Measurements from ENCODE around the gene FGD4.
"Not testable (repeated sequence)": the region's sequence is repeated elsewhere in the genome, so short reads cannot be mapped to it uniquely, and the experiment has no call there.

Gene FGD4

DNA sequence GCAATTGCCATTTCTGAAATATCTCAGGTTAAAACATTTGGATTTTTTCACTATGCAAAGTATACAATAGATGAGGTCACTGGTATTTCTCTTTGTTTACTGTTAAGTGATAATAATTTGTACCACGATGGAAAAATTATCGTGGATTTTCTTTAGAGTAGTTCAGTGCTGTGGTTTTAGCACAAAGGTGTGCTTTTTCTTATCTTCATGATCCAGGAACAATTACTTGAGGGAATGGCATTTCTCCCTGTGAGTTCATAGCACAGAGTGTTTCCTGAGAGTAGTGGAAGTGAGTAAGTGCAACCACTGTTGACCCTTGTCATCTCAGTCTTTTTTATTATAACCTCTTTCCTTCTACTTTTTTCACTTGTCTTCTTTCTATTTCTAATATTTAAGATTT is 86.8 kb downstream of the FGD4 start:
- Mint-ChIP-seq H3K27ac (no peak overlapping the region), H3K4me1 (peaks cover 18% of the 10 kb centered on the region)
- no peak for ATAC-seq

DNA sequence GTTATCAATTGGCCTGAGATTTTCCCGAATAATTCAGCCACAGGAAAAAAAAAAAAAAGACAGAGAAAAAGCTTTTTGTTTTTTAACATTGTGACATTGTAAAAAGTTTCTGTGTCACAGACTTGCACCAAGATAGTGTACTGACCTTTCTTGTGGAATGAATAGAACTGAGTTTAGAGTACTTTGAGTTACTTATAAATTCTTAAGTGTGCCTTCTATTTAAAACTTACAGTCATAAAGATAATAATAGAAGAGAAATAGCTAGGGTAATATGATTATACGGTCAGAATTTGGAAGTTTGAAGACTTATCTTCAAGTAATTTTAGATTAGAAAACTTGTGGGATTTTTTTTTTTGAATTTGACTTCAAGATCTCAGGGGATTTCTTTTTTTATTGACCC is 88.8 kb downstream of the FGD4 start:
- no peak overlapping the region for H3K27ac Mint-ChIP-seq
- H3K4me1 Mint-ChIP-seq = peaks cover 8% of the 10 kb centered on the region

More for the DNA sequence above, 86.8 kb downstream of the FGD4 start:
- Mint-ChIP-seq H3K36me3 (no peaks in the 10 kb centered on the region), H3K27me3 (no peaks in the 10 kb centered on the region), H3K9me3 (no peaks in the 10 kb centered on the region), H3K4me3 (no peak overlapping the region)

DNA sequence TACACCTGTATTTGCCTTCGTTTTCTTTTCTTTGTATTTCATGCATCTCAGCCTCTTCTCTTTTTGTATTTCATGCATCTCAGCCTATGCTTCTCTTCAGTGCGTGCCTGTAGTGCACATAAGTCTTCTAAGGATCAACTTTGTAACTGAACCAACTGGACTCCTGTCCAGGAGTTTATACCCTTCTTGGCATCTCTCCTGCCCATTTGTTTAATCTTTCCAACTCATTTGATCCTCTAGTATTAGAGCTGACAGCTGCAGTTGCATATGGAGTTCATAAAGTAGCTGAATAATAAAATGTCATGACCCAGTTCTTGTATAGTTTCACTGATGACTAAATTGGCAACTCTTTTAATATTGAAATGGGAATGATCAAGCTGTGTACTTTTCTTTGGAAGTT is 89.7 kb downstream of the FGD4 start:
- no peak for ATAC-seq
- no peak overlapping the region for H3K4me3 Mint-ChIP-seq
- H3K27ac Mint-ChIP-seq = no peak overlapping the region
- no peaks in the 10 kb centered on the region for H3K27me3 Mint-ChIP-seq
- H3K4me1 Mint-ChIP-seq = no peaks in the 10 kb centered on the region
- no peaks in the 10 kb centered on the region for H3K9me3 Mint-ChIP-seq
- H3K36me3 Mint-ChIP-seq = no peaks in the 10 kb centered on the region

More for the DNA sequence above, 88.8 kb downstream of the FGD4 start:
- ATAC-seq = no peak
- Mint-ChIP-seq H3K9me3 (no peaks in the 10 kb centered on the region), H3K36me3 (no peaks in the 10 kb centered on the region), H3K27me3 (no peaks in the 10 kb centered on the region), H3K4me3 (no peak overlapping the region)

DNA sequence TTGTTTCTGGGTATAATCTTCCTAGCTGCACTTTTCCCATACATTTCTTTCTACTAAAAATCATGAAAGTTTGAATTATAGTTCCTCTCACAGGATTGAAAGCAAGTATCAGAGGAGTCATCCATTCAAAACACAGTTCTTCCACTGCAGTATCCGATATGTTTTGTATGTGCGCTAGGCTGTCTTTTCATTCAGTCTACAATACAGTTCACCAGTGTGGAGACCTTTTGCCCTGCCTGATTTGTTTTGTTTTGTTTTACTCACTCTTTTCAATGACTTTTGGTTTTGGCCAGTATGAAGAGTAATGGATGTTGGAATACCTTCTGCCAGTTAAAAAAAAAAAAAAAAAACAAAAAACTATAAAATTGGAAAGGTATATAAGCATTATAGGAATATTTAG is 91.4 kb downstream of the FGD4 start:
- ATAC-seq = no peak
- H3K4me3 Mint-ChIP-seq = no peak overlapping the region

DNA sequence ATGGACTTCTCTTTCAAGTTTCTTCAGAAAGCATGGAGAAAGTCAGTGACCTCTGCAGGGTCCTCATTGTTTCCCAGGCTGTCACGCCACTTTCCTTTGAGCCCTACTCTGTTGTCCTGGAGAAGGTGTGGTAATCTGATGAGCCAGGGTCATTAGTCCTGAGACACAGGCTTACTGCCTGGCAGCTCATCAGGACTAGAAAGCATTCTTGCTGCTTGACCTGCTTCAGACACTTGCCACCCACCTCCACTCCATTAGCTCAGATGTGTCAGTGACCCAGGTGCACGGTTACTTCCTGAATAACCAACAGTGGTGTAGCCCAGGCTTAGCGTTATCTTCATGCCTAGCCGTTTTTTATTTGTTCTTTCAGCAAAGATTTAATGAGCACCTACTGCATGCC is 93.9 kb downstream of the FGD4 start:
- H3K36me3 Mint-ChIP-seq = no peaks in the 10 kb centered on the region
- H3K27me3 Mint-ChIP-seq = no peaks in the 10 kb centered on the region
- H3K27ac Mint-ChIP-seq = no peak overlapping the region
- H3K4me3 Mint-ChIP-seq = no peak overlapping the region
- ATAC-seq = peak; percentile 39
- H3K4me1 Mint-ChIP-seq = peaks cover 5% of the 10 kb centered on the region
- H3K9me3 Mint-ChIP-seq = no peaks in the 10 kb centered on the region

More for the DNA sequence above, 91.4 kb downstream of the FGD4 start:
- Mint-ChIP-seq H3K36me3 (no peaks in the 10 kb centered on the region), H3K27ac (no peak overlapping the region), H3K4me1 (no peaks in the 10 kb centered on the region), H3K27me3 (no peaks in the 10 kb centered on the region), H3K9me3 (no peaks in the 10 kb centered on the region)

DNA sequence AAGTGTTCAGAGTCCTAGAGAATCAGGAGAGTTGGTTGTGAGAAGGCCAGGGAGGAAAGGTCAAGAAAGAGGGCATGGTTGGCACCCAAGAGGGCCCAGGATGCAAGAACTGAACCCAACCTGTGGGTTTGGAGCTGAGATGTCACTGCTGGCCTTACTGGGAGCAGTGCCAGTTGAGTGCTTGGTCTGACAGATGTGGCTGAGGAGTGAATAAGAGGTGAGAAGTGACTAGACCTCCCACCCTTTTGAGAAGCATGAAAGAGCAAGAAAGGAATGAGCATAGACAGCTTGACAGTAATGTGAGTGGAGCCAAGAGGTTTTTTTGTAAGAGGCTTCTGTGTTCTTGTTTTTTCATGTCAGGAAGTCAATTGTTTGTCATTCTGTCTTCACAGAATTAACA is 95.3 kb downstream of the FGD4 start:
- ATAC-seq = no peak
- no peaks in the 10 kb centered on the region for H3K36me3 Mint-ChIP-seq
- H3K27me3 Mint-ChIP-seq = no peaks in the 10 kb centered on the region
- peaks cover 7% of the 10 kb centered on the region for H3K4me1 Mint-ChIP-seq
- no peak overlapping the region for H3K4me3 Mint-ChIP-seq
- no peak overlapping the region for H3K27ac Mint-ChIP-seq
- H3K9me3 Mint-ChIP-seq = no peaks in the 10 kb centered on the region

DNA sequence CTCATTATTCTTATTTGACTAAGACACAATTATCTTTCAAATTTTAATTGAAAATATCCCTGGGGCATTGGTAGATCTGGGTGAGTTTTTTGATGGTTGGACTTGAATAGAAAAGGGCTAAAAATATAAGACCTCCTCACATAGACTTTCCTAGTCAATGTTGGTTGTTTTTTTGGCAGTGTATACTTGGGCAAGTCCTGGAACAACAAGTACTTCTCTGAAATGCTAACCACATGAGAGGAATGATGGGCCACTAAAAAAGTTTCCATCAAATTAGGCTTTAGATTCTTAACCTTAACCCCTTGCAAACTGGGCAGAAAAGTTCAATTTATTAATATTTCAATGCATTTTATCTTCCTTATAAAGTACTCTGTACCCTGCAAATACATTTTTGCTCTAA is 97.6 kb downstream of the FGD4 start:
- H3K9me3 Mint-ChIP-seq = no peaks in the 10 kb centered on the region
- H3K27ac Mint-ChIP-seq = no peak overlapping the region
- peaks cover 7% of the 10 kb centered on the region for H3K4me1 Mint-ChIP-seq
- H3K36me3 Mint-ChIP-seq = no peaks in the 10 kb centered on the region
- H3K4me3 Mint-ChIP-seq = no peak overlapping the region
- H3K27me3 Mint-ChIP-seq = no peaks in the 10 kb centered on the region
- ATAC-seq = no peak

DNA sequence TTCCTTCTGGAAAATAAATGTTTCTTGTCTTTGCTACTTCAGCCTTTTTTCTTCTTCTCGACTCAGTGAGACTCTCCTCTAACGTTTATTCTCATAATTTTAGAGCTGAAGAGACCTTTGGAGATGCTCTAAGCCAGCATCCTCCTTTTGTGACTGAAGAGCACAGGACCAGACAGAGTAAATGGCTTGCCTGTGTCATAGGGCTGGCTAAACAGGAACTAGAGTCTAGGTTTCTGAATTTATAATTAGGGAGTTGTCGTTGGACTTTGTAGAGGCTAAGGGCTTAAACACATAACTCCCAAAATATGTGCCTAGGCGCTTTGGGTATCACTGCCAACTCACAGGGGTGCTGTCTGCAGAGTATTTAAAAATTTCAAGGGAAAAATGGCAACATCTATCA is 98.5 kb downstream of the FGD4 start:
- ATAC-seq = no peak
- H3K4me1 Mint-ChIP-seq = peaks cover 7% of the 10 kb centered on the region

DNA sequence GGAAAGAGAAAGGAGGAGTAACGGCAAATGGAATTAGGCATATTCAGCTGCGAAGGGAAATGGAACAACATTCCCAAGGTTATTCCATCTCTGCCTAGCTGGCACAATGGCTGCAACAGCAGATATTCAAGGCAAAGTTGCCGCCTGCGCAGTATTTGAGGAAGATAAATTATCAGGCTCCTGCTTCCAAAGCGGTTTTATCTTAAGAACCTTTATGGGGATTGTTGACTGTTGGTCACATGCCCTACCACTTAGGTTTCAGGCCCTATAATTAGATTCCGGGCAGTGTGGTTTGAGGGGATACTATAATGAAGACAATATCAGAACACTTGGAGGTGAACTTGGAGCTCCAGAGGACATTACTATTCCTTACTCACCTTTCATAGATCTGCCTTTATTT is 99.7 kb downstream of the FGD4 start:
- Mint-ChIP-seq H3K9me3 (no peaks in the 10 kb centered on the region), H3K36me3 (no peaks in the 10 kb centered on the region), H3K27ac (no peak overlapping the region), H3K27me3 (no peaks in the 10 kb centered on the region), H3K4me3 (no peak overlapping the region), H3K4me1 (peaks cover 7% of the 10 kb centered on the region)
- ATAC-seq = no peak

More for the DNA sequence above, 98.5 kb downstream of the FGD4 start:
- no peak overlapping the region for H3K27ac Mint-ChIP-seq
- H3K9me3 Mint-ChIP-seq = no peaks in the 10 kb centered on the region
- H3K27me3 Mint-ChIP-seq = no peaks in the 10 kb centered on the region
- H3K4me3 Mint-ChIP-seq = no peak overlapping the region
- no peaks in the 10 kb centered on the region for H3K36me3 Mint-ChIP-seq

DNA sequence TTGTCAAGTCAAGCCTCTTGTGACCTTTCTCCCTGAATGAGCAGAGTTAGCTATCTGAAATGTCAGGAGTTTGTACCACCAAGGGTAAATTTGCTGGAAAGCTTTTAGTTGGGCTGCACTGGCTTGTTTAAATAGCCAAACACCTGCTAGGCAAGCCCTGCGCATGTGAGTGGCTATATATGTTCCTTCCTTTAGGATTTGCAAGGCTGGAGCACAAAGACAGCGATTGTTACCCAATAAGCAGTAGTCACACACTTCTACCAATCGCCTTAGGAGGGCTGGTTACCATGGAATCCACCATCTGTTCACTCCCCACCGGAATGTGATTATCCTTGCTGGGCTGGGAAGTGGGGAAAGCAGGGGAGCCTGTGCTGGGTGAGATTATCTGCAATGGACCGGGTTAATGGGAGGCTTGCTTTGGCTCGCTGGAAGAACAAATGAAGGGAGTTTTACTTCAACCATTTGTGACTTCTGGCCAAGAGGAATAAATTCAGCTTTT is 102.5 kb downstream of the FGD4 start:
- no peak for ATAC-seq
- Mint-ChIP-seq H3K27ac (no peak overlapping the region), H3K9me3 (no peaks in the 10 kb centered on the region), H3K36me3 (no peaks in the 10 kb centered on the region), H3K4me3 (no peak overlapping the region), H3K27me3 (no peaks in the 10 kb centered on the region), H3K4me1 (peaks cover 7% of the 10 kb centered on the region)

DNA sequence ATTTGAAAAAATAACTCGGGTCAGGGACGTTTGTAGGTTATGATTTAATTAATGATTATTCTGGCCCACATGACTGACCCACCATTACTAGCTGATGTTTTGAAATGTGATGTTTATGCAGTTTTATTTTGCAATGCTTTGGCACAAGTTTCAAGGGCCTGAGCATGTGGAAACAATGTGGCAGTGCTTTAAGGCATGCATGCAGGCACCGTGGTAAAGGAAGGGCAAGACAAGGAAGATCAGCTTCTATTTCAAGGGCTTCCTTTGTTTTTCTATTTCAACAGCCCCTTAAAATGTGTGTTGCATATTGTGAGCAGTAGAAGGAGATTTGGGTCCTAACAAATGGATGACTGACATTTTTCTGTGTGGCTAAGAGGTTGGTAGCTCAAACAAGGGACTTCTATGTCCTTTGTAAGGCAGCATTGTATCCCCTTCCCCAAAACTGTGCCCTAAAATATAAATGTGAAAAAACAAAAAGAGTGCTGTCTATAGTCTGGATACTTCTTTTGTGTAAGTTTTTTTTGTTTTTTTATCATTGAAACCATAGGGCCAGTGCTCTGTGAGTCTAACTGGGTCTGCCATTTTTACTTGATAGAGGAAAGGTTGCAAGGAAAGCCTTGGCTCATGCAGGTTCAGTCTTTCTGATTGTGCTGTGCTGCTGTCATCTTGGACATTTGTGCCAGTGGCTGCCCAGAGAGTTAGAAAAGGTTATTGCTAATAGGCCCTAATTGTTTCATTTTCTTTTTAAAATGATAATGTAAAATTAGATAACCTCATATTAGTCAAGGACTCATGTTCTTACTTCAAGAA is 103.5 kb downstream of the FGD4 start:
- no peak for ATAC-seq

DNA sequence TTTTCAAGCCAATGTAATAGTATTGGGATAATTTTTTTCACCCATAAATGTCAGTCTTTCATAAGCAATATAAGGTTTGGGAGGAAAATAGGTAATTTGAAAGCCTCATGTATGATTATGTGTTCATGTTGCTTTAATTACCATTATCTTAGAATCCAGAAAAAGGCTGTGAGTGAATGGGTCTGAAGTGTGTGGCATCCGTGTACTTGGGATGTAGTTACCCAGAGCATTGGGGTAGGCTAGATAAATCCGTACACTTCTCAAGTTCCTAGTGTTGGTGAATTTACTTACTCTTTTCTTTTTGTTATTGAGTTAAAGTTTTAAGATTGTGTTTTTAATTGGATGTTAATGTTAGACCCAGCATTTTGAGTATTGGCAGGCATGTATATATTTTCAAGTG is 104.4 kb downstream of the FGD4 start:
- Mint-ChIP-seq H3K4me1 (no peaks in the 10 kb centered on the region), H3K4me3 (no peak overlapping the region)

More for the DNA sequence above, 103.5 kb downstream of the FGD4 start:
- Mint-ChIP-seq H3K4me3 (no peak overlapping the region), H3K27ac (no peak overlapping the region), H3K9me3 (no peaks in the 10 kb centered on the region), H3K36me3 (no peaks in the 10 kb centered on the region), H3K4me1 (peaks cover 6% of the 10 kb centered on the region), H3K27me3 (no peaks in the 10 kb centered on the region)

DNA sequence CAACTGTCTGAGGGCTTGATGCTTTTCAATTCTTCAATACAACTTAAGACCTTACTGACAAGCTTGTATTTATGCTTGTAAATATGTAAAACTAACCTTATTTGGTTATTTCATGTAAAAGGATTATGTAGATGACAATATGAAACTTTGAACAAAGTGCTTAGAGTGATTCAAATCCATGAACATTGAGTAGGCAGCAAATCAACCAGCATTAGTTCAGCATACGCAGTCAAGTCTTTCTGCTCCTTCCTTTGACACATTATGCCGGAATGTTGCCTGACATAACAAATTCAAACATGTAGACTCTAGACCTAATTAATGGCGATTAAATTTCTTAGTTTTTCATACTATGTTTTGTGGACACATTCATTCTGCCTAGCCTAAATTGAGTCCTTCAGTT is 105.2 kb downstream of the FGD4 start:
- Mint-ChIP-seq H3K4me1 (no peaks in the 10 kb centered on the region), H3K27me3 (no peaks in the 10 kb centered on the region), H3K27ac (no peak overlapping the region), H3K9me3 (no peaks in the 10 kb centered on the region), H3K4me3 (no peak overlapping the region), H3K36me3 (no peaks in the 10 kb centered on the region)
- ATAC-seq = no peak

More for the DNA sequence above, 104.4 kb downstream of the FGD4 start:
- H3K36me3 Mint-ChIP-seq = no peaks in the 10 kb centered on the region
- ATAC-seq = no peak
- H3K27me3 Mint-ChIP-seq = no peaks in the 10 kb centered on the region
- H3K9me3 Mint-ChIP-seq = no peaks in the 10 kb centered on the region
- no peak overlapping the region for H3K27ac Mint-ChIP-seq

DNA sequence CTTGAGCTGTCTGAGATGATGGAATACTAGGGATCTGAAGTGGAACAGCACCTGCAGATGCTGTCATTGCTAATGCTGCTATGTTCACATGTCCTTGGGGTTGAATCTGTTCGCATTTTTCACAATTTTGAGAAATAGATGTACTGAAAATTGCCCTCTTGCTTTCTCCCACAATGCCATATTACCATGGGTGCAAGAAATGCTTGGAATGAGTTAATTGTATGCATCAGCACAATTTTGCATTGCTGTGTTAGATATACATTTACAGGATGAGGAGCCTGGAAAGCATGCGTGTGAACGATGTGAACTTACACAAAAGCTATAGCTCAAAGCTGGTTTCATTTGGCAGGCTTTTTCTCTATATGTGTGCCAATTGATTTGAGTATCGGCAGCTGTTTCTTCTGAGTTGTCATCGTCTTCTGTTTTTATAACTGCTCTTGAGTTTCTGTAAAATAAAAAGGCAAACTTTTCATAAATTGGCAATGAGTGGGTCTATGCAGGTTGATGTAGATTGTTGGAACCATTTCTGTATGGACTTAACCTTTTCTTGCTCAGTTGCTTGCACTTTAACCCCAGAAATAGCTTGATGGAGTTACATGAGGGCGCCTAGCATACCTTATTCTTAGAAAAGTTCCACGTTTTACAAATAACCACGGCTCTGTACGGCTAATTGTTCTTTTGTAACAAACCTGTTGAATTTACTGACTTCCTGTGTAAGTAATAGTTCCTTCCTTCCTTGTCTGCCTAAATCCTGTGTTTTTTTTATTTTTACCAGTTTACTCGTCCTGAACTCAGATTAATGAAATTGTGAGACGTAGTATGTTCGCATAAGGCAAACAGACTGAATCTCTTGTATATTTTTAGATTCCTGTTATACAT is 105.9 kb downstream of the FGD4 start:
- H3K27ac Mint-ChIP-seq = no peak overlapping the region
- no peaks in the 10 kb centered on the region for H3K27me3 Mint-ChIP-seq
- H3K4me3 Mint-ChIP-seq = no peak overlapping the region
- ATAC-seq = no peak
- H3K9me3 Mint-ChIP-seq = no peaks in the 10 kb centered on the region
- H3K4me1 Mint-ChIP-seq = no peaks in the 10 kb centered on the region
- H3K36me3 Mint-ChIP-seq = no peaks in the 10 kb centered on the region

DNA sequence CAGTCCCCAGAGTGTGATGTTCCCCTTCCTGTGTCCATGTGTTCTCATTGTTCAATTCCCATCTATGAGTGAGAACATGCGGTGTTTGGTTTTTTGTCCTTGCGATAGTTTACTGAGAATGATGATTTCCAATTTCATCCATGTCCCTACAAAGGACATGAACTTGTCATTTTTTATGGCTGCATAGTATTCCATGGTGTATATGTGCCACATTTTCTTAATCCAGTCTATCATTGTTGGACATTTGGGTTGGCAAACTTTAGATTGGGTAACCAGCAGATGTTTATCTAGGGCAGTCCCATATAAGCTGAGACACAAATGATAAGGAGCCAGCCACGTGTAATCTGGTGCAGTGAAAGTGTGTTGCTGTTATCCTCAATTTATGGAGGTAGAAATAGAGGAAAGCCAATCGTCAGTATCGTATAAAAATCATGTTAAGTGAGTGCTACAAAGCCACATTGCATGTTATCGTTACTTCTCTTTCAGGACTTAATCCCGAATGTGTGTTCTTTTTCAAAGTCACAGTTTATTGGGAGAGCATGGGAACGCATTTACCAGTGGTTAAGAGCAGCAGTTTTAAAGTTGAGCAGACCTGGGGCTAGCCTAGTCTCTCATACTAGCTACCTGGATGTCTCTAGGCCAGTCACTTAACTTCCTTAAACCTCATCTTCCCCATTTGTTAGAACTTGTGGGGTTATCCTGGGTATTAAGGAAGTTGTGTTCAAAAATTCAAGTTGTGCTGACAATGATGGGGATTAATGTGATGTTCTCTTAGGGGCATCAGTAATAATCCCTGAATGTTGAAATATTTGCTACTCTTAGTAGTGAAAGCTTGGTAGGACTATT is 108.0 kb downstream of the FGD4 start:
- H3K4me1 Mint-ChIP-seq, H3K27ac Mint-ChIP-seq, ATAC-seq: not testable (repeated sequence)

More for the DNA sequence above, 108.0 kb downstream of the FGD4 start:
- not testable (repeated sequence) for H3K27me3 Mint-ChIP-seq, H3K9me3 Mint-ChIP-seq, H3K4me3 Mint-ChIP-seq, H3K36me3 Mint-ChIP-seq
